ENCODE data around the gene GRID2.
"Not testable (repeated sequence)": the region's sequence is repeated elsewhere in the genome, so short reads cannot be mapped to it uniquely, and the experiment has no call there.

Gene GRID2

DNA sequence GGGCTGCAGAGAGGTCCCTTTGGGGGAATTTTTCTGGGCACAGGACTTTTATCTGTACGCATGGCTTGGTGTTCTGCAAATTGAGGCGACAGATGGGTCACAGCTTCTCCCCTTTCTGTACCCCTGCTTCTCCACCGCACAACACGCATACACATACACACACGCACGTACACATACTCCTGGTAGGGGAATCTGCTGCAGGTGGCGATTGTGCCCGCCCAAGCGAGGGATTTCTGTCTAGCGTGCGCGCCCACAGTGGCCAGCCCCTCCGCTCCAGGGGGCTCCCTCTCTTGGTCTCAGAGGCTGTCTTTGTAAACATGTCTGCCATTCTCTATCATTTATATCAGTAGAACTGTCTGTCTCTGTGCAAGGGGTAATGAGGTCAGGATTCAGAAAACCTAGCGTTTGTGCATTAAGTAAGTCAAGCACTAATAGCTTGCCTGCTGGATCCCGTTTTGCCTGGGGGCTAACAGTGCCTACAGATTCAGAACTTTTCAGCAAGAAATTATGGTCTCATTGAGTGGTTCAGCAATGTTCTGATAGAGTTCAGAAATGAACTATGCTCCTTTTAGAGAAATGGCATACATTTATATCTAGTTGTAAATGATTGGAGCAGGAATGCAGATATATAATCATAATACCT is 2.2 kb downstream of the GRID2 start:
- no peak for DNase-seq

DNA sequence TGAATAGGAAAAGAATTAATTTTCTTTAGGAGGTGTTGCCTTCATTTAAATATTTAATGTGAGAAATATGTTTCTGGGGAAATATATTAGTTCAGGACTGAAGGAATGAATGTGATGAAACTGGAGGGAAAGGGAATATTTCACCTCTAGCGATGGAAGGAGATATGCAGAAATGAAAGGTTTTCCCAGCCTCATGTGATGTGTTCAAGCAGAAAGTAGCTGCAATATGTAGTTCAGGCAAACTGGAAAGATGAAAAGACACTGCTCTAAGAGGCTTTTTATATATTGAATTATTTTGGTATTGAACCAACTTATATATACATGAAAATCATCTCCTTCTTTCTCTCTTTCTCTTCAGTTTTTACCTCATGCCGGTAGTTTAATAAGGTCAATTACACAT is 3.4 kb downstream of the GRID2 start:
- no peak for DNase-seq

DNA sequence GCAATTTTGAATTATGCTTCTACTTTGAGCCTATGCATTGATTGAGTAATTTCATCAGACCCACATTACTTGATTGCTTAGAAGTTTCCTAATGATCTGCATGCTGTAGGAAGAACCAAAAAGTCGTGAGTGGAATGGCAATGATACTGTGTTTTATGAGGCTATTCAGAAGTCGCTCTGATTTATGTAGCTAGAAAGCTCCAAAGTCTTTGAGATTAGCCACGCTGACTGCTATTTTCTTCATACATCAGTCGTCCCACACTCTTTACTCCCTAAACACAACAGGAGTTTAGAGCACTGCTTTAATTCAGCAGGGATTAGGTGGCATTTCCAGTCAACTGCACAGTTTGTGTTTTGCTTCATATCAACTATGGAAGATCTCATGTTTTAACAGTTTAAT is 4.1 kb downstream of the GRID2 start:
- DNase-seq = no peak

DNA sequence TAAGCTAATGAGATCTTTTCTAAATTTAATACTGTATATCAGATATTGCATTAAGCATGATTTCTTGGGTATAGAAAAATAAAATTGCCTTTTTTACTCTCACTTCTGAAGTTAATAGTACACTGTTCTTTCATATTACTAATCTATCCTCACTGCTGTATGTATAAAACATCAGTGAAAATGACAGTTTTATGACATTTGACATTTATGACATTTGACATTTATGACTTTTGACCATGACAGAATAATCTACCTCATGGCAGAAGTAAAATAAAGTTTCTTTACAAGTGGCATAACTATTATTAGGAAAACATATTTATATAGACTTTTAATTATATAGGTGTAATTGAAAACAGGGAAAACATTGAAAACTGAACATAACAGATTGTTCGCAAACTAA is 13.3 kb downstream of the GRID2 start:
- no peak for DNase-seq

DNA sequence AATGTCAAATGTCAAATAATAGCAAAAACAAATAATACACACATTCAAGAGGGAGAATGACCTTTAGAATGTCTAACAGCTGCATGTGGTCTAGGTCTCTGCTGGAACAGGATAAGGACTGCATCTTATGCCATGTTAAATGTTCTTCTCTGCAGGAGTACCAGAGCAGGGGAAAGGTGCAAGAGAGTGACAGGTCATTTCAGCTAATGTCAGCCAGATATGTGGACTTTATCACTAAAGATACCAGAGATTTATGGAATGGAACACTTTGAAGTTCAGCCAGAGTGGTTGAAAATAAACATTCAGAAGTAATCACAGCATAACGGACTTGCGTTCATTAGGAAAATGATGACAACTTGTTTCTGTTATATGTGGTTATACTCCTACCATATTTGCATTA is 24.3 kb downstream of the GRID2 start:
- no peak for DNase-seq

DNA sequence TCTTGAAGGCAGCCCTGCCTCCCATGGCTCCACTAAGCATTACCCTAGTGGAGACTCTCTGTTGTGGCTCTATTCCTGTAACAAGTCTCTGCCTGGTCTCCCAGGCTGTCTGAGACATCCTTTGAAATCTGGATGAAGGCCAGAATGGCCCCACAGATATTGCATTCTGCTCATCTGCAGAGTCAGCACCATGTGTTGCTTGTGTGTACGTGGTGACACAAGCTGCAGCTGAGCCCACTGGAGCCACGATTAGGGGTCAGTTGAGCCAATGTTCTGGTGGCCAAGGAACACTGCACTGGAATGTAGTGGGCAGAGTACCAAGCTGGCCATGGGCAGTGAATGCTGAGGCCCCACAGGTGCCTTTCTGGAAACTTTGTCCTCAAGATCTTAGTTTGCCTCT is 29.2 kb downstream of the GRID2 start:
- no peak for DNase-seq

DNA sequence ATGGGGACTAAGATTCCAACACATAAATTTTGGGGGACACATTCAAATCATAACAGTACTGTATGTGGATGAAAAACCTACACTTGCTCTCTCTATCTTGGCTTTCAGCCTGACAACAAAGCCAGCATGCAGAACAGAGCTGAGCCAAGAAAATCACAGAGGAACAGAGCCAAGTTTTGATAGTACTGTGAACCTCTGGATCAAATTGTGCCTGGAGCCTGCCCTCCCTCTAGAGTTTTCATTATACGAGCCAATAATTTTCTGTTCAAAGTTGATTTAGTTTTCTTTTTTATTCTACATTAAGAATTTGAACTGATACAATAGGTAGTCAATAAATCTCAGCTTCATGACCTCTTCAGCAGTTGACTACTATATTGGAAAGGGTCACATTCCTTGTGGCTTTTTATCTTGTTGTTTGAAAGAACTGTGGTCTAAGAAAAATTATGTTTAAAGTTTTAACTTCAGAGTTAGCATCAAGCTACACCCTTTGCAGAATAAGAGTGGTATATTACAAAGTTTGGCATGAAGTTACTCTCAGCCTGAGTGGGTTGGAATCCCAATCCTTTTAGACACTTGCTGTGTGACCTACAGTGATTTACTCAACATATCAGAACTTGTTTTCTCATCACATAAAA is 31.1 kb downstream of the GRID2 start:
- DNase-seq = no peak

DNA sequence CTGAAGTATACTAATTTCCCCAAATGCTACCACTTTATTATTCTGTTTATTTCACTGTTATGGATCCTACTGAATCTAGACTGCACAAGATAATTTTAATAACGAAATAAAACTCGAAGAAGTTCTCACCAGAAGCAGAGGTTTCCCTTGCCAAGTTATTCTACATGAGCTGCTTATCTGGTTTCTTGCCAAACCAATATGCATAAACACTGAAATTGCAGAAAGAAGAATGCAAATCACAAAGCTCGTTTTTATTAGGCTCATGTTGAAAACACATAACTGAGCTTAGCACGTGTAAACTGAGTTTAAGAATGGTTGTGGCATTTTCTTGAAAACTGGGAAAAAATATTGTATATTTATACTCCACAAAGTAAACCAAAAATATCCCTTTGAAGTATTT is 35.9 kb downstream of the GRID2 start:
- DNase-seq = no peak

DNA sequence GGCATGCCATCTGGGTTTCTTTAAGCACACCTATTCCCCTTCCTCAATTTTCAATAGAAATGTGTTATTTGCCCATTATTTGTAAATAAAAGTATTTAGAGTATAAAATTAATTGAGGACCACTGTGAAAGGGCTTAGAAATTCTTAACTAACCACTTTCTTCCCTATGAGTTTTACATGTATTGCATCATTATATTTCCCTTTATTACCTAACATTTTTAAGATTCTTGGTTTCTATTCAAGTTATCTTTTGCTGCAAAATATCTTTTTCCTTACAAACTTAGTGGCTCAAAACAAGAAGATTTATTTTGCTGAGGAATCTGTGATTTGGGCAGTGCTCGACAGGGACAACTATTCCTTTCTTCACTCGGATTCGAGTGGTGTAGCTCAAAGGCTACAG is 40.5 kb downstream of the GRID2 start:
- DNase-seq = no peak

DNA sequence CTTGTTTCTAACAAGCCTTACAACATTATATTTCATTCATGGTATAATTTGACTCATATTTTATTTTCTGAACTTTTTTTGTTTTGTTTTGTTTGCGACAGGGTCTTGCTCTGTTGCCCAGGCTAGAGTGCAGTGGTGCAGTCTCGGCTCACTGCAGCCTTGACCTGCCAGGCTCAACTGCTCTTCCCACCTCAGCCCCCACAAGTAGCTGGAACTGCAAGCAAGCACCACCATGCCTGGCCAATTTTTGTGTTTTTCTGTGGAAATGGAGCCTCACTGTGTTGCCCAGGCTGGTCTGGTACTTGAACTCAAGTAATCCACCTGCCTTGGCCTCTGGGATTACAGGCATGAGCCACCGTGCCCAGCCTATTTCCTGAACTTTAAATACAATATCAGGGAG is 42.5 kb downstream of the GRID2 start:
- DNase-seq = no peak

DNA sequence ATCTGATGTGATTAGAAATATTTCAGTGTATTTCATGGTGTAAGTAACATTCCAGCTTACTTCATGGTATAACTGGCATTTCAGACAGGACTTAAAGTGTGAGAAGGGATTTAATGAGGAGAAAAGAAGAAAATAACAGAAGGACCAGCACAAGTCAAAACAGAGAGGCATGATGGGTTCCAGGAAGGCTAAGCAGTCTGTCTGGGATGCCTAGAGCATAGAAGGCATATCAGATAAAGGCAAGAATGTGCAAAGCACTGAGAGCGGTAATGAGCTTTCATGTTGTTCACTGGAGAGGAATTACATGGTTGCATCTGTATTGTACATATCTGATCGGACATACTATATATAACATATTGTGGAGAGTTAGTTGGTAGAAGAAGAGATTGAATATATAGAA is 54.2 kb downstream of the GRID2 start:
- no peak for DNase-seq

DNA sequence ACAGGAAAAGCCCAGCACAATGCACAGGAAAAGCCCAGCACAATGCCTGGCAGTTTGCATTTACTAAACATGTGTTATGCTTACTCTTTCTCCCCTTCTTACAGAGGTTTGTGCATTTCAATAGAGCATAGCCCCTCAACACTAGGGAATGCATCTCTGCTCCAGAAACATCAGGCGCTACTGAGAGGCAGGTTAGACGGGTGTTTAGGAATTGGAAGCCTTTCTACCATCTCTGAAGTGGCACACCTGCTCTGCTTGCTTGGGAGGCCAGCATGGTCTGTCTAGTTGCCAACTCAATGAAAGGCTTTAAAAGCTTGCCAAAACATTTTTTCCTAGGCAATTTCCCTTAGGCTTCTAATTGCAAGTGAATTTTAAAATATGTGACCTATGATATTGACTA is 55.7 kb downstream of the GRID2 start:
- DNase-seq = no peak

DNA sequence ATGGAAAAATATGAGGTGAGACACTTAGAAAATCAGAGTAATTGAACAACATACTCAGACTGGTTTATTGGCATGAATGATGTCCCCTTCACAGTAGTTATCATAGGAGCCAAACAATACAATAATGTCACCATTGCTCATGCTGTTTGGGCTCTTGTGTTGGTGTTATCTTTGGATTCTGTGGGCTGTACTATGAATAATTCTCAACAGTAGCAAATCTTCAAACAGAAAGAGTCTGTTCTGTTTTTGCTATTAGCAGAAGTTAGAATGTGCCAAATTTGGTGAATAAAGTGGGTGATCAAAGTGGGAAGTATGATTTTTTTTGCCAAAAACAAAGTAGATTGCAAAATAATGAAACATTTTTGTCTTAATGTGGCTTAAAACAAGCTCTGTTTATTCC is 58.3 kb downstream of the GRID2 start:
- DNase-seq = no peak

DNA sequence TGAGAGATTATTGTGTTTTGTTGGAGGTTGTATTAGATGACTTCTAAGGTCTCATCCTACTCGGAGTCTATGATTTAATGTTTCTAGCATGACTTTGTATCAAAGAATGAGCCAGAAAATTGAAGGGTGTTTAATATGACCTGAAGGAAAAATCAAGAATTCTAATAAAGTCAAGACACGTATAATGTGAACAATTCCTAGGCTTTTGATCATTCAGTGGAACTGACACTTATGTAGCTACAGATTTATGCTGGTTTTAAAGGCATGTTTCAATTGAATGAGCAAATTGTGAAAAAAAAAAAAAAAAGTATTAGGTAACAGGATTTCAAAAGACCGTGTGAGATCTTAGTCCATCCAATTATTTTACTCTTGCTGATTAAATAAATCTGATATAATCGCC is 64.9 kb downstream of the GRID2 start:
- DNase-seq = no peak

DNA sequence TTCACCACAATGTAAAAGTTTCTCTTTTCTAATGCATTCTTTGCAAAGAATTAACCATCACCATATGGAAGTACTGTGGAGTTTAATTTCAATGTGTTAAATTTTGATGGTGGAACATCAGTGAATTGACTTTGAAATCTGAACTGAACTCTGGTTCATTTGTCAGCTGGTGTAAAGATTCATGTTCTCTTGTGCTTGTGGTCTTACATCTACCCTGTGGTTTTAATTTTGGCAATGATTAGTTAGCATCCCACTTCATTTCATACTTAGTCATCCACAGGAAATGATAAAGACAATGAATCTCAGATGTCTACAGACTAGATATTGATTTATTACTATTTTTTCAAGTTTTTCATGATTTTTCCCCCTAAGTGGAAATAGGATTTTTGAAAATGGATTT is 77.8 kb downstream of the GRID2 start:
- DNase-seq = peak; percentile 70

DNA sequence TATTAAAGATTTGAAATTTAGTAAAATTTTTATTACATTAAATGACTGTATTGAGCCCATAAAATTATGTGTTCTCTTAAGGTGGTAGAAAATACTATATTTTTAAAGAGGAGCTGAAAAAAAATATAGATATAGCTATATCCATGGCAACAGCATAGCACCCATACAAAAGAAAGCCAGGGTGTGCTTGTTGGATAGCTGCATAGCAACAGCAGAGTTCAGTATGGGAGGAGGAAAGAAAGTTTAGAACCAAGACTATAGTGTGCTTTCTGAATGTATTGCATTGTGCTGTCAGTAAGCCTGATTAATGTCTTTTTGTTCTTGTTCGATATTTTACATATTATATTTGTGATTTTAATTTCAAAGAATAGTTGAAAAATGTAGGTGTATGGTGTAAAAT is 78.4 kb downstream of the GRID2 start:
- no peak for DNase-seq

DNA sequence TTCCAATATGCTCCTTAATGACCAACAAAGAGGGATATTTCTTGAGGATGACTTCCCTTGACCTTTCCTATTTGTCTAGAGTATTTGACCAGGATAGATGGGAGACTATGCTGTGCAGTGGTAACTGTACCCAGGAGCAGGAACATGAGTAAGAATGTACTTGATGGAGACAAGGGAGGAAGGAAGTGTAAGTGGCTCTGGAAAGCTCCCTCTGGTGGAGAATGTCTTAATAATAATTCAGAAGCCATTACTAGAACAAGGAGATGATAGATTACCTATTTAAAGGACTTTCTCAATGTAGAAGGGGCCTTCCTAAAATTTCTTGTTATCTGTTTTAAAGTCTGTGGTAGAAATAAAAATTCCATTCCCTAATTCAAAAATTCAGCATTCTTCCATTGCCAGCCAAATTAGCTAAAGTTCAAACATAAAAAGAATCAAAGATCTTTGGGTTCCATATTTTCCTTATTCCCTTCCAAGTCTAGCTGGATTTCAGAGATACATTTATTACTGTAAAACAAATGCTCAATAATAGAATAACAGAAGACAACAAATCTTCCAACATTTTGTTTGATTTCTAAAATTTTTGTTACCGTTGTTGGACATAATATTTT is 83.8 kb downstream of the GRID2 start:
- DNase-seq = peak; percentile 42

DNA sequence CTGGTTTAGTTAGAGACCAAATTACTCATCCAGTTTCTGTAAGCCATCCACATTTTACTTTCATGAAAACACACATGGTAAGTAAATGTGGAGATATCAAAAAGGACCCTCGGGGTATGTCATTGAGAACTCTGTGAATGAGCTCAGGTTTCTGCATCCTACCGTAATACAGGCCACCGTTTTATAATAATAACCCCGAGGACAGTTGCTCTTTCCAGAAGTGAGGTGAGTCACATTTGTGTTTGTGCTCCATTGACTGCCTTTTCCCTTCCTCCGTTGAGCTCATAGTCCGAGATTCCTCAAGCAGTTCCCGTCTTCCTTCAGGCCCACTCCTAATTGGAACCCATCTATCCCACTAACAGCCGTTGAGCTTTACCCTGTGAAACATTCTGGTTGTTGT is 95.3 kb downstream of the GRID2 start:
- DNase-seq = no peak

DNA sequence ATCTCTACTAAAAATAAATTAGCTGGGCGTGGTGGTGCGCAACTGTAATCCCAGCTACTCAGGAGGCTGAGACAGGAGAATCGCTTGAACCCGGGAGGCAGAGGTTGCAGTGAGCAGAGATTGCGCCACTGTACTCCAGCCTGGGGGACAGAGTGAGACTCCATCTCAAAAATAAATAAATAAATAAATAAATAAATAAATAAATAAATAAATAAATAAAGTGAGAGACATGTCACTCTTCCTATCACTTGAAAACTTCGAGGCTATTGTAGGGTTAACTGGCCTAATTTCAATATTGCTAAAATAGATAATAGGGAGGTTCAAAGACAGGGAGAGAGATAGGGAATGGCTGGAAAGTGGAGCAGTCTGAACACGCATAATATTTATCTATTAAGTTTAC is 99.8 kb downstream of the GRID2 start:
- not testable (repeated sequence) for DNase-seq

DNA sequence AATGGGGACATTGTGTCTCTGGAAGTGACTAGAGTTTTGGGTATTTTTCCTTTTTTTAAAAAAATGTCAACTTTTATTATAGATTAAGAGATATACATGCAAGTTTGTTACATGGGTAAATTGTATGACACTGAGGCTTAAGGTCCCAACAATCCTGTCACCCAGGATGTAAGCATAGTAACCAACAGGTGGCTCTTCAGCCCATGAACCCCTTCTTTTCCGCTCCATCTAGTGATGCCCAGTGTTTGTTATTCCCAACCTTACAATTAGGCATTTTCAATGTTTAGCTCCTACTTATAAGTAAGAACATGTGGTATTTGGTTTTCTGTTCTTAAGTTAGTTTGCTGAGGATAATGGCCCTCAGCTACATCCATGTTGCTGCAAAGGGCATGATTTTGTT is 102.7 kb downstream of the GRID2 start:
- no peak for DNase-seq

DNA sequence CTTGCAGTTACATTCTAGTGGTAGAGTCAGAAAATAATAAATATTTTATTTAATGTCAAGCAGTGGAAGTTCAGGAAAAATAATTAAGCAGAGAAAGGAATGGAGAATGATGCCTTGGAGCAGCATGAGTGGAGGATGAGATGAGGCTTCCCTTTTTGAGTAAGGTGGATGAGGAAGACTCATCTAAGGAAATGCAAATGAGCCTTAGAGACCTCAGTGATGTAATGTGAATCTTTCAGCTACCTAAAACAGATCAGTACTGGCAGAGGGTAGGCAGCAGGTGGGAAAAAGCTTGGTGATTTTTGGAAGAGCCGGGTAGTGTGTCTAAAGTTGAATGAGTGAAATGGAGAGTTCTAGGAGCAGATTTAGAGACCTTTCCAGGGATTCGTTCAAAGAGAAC is 118.2 kb downstream of the GRID2 start:
- DNase-seq = no peak

DNA sequence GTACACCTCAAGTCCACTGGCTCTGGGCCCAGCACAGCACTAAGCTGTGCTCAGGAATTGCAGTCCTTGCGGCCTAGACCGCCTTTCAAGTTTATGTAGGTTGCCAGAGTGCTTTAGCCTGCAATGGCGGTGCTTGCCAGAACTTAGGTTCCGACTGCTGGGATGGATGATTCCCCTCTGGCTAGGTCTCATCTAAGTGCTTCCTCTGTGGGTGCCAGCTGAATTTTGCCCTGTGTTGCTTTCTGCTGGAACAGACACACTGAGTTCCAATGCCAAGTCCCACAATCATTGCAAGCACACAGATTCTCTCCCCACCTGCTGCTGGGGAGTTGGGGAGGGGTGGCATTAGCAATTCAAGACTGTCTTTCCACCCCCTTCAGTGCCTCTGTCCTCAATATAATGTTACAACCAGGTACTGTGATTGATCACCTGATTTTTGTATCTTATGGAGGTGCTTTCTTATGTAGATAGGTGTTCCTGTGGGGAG is 129.5 kb downstream of the GRID2 start:
- no peak for DNase-seq

DNA sequence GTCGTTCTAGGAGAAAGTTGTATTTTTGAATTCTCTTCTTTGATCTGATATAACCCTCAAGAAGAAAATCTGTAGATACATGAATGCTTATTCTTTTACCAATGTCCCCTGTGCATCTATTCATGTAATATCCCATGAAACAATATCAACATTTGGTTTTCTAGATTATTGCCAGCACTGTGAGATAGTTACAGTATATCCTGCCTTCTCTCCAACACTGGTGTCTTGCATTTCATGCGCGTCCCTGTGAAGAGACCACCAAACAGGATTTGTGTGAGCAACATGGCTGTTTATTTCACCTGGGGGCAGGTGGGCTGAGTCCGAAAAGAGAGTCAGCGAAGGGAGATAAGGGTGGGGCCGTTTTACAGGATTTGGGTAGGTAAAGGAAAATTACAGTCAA is 135.0 kb downstream of the GRID2 start:
- not testable (repeated sequence) for DNase-seq

DNA sequence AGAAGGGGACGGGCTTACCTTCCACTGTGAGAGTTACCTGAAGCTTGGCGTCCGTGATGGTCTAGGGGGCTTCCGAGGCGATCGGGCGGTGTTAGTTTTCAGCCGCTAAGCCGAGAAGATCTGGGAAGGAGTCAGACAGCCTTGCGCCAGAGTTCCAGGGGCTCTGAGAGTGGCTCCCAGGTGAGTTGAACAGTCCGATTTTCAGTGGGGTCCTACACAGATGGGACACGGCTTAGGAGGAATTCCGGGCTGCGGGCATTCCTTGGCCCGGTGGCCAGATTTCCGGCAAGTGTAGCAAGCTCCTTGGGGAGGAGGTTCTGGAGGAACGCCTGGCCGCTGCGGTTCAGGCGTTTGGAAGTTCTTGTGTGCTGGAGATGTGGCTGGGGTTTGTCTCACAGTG is 138.4 kb downstream of the GRID2 start:
- not testable (repeated sequence) for DNase-seq

Data from fibroblast of skin of right quadriceps (primary cell).